Spleen (tissue), 11 donors: Measurements from ENCODE around the gene TMEM35B. TPM values are rescaled to one million over a fixed set of nuclear protein-coding genes. Genes with fewer than 3 reads are reported as not detected.
"Not testable (repeated sequence)": the region's sequence is repeated elsewhere in the genome, so short reads cannot be mapped to it uniquely, and the experiment has no call there.

Source experiments
- DNase-seq: peaks from one replicate; pipeline ENCODE4 v3.0.0-alpha.2; 2020
- H3K27ac ChIP-seq, 8 donors: fragments of 200-600 bp; sonication (generic) in 7 of 8; 1 replicate in 4 of 8; 2 replicates in 4 of 8; pipeline versions ENCODE4 v1.5.0 to v1.8.0; 2016 to 2021; ENCODE audit warnings: inconsistent platforms in 4 of 8, mild to moderate bottlenecking in 4 of 8, moderate library complexity in 1 of 8
- H3K27me3 ChIP-seq, 7 donors: fragments of 200-600 bp; sonication (generic) in 6 of 7; replicated peaks in 1 of 7; 1 replicate in 4 of 7; 2 replicates in 3 of 7; pipeline versions ENCODE4 v1.5.0 to v1.8.0; 2016 to 2021; ENCODE audit warnings: inconsistent platforms in 3 of 7, mild to moderate bottlenecking in 1 of 7
- H3K36me3 ChIP-seq, 6 donors: fragments of 200-600 bp; sonication (generic) in 5 of 6; 1 replicate in 4 of 6; 2 replicates in 2 of 6; pipeline versions ENCODE4 v1.5.0 to v1.8.0; 2016 to 2021; ENCODE audit warnings: inconsistent platforms in 2 of 6
- H3K4me1 ChIP-seq, 6 donors: fragments of 200-600 bp; sonication (generic) in 5 of 6; 1 replicate in 3 of 6; 2 replicates in 3 of 6; pipeline versions ENCODE4 v1.5.0 to v1.8.0; 2016 to 2021; ENCODE audit warnings: inconsistent platforms in 3 of 6
- H3K4me3 ChIP-seq, 8 donors: fragments of 200-600 bp; sonication (generic) in 7 of 8; 1 replicate in 4 of 8; 2 replicates in 4 of 8; pipeline versions ENCODE4 v1.5.0 to v1.8.0; 2016 to 2021; ENCODE audit warnings: inconsistent platforms in 4 of 8, mild to moderate bottlenecking in 4 of 8, moderate library complexity in 2 of 8
- H3K9me3 ChIP-seq, 8 donors: fragments of 200-600 bp; sonication (generic) in 7 of 8; 1 replicate in 4 of 8; 2 replicates in 4 of 8; pipeline versions ENCODE4 v1.5.0 to v1.8.0; 2016 to 2021; ENCODE audit warnings: inconsistent platforms in 4 of 8
- CTCF ChIP-seq, 11 experiments: fragments of 200-600 bp in 7 of 11; fragments of 450-650 bp in 4 of 11; sonication (generic) in 4 of 11; IDR thresholded peaks in 8 of 11; conservative IDR thresholded peaks in 3 of 11; 1 replicate in 7 of 11; 2 replicates in 4 of 11; pipeline versions ENCODE4 v1.4.0 to v1.8.0; 2016 to 2021; ENCODE audit warnings: antibody characterized with exemption in 11 of 11, inconsistent platforms in 4 of 11, mild to moderate bottlenecking in 1 of 11
- POLR2A ChIP-seq, 3 donors: fragments of 450-650 bp; IDR thresholded peaks; one replicate each; pipeline ENCODE4 v1.5.1; 2017; ENCODE audit warnings: antibody characterized with exemption in 3 of 3, mild to moderate bottlenecking in 1 of 3
- POLR2AphosphoS5 ChIP-seq, 3 donors: sonication (generic); formaldehyde crosslinking; IDR thresholded peaks; one replicate each; pipeline ENCODE4 v1.5.1; 2017; ENCODE audit warnings: antibody characterized with exemption in 3 of 3
- WGBS, 5 donors: extraction: QIAGEN DNeasy Blood & Tissue Kit in 3 of 5; methylation state at CpG; one replicate each; pipeline versions ENCODE4 v1.1.5 to v1.1.7; 2013 to 2018; 5-methylcytosine and 5-hydroxymethylcytosine counted together
- intact Hi-C: fragments of 100-400 bp; cut with DNase I; formaldehyde crosslinking; loops from one replicate; pipeline ENCODE4 v1.15.0; 2023; ENCODE audit warnings: low total_unique reads
- polyA plus RNA-seq, 3 donors: library from polyadenylated mRNA; stranded (reverse); fragments of 200-250 nt; gene quantifications; one replicate each; pipeline ENCODE4 v1.2.1, GENCODE V29; 2013
- total RNA-seq, 7 donors: library from RNA; depleted of rRNA in 3 of 7; stranded (reverse); fragments of >200 nt in 3 of 7; fragmentation: NEBNext Ultra II Directional in 4 of 7; extraction: Animal tissue kit (Norgen Biotek cat#: 25700) in 4 of 7; gene quantifications; one replicate each; pipeline versions ENCODE4 v1.1.0 to v1.2.1, GENCODE V29; 2016 to 2021
- donor health status: healthy with polysubstance abuse.
- donor health status: DM: no; HTN: no; CAD: no; lungs with moderate emphysema.
- donor health status: DM: no; HTN: no; CAD: no.
- donor health status: Bipolar disorder and iron deficiency.
- donor health status: healthy.
- donor health status: DM: no; HTN: no; CAD: no.
- donor health status: DM: yes; HTN: yes; CAD: no.

TMEM35B gene
- total and polyA plus RNA-seq, 10 donors: 24.8 to 50.9 (median 34.2) TPM

GRCh38 chr1:34970220-34970735 lies 14.9 kb downstream of the TMEM35B start:
- 88 to 95% (median 91%) methylated on average over 5 of the region's 5 CpGs for WGBS, 5 donors
- no peak for DNase-seq
- TF ChIP-seq POLR2A (IDR thresholded peaks at IDR 0.05) (no peak), POLR2AphosphoS5 (IDR thresholded peaks at IDR 0.05) (no peak), CTCF (IDR thresholded peaks at IDR 0.05 in 8 of 11, conservative IDR thresholded peaks at IDR 0.05 in 3 of 11) (no peak)
- no peak overlapping the region for H3K4me3 ChIP-seq
- no peaks in the 10 kb centered on the region for H3K4me1 ChIP-seq
- H3K36me3 ChIP-seq: no peaks in the 10 kb centered on the region
- H3K27me3 ChIP-seq: peaks cover 0 to 3% (median 0%) of the 10 kb centered on the region in 7 donors
- intact Hi-C loops: no loop called here
- peaks cover 0 to 7% (median 2%) of the 10 kb centered on the region in 8 donors for H3K9me3 ChIP-seq
- no peak overlapping the region for H3K27ac ChIP-seq

DNA sequence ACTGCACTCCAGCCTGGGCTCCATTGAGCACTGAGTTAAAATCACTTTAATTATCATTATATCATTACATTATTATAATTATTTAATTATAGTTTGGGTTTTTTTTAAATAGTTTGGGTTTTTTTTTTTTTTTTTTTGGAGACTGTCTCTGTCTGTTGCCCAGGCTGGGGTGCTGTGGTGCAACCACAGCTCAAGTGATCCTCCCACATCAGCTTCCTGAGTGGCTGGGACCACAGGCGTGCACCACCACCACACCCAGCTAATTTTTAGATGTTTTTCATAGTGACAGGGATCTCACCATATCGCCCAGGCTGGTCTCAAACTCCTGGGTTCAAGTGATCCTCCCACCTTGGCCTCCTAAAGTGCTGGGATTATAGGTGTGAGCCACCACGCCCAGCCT lies 16.9 kb downstream of the TMEM35B start:
- DNase-seq, H3K9me3 ChIP-seq, intact Hi-C loops, H3K4me1 ChIP-seq, H3K4me3 ChIP-seq, H3K27me3 ChIP-seq, H3K27ac ChIP-seq, H3K36me3 ChIP-seq: not testable (repeated sequence)
- WGBS, 5 donors: 62 to 80% (median 66%) methylated on average over 3 of the region's 3 CpGs

DNA sequence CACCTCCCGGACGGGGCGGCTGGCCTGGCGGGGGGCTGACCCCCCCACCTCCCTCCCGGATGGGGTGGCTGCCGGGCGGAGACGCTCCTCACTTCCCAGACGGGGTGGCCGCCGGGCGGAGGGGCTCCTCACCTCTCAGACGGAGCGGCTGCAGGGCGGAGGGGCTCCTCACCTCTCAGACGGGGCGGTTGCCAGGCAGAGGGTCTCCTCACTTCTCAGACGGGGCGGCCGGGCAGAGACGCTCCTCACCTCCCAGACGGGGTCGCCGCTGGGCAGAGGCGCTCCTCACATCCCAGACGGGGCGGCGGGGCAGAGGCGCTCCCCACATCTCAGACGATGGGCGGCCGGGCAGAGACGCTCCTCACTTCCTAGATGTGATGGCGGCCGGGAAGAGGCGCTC lies 17.5 kb downstream of the TMEM35B start:
- H3K4me3 ChIP-seq, DNase-seq, H3K36me3 ChIP-seq, H3K9me3 ChIP-seq, intact Hi-C loops, H3K4me1 ChIP-seq, H3K27ac ChIP-seq, H3K27me3 ChIP-seq: not testable (repeated sequence)
- WGBS, 5 donors: 93 to 100% (median 97%) methylated on average over 1 to 22 of the region's 36 CpGs; no CpG with 5 or more reads in 2 of the 5 donors

DNA sequence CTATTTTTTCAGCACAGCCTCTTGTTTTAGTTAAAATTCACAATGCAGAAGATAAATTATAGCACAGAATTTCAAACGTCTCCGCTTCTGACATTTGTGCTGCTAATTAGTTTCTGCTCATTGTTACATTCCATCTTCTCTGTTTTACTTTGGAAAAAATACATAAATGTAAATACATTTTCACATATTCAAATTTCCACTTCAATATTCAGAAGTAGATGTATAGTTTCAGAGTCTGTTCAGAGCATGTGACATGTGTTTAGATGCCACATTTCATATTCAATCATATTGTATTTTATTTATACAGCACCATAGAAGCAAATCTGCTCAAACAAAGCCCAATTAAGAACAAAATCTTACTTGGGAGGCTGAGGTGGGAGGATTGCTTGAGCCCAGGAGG lies 19.6 kb downstream of the TMEM35B start:
- WGBS, 5 donors: 90 to 95% (median 91%) methylated on average over 2 of the region's 2 CpGs
- Histone ChIP-seq H3K36me3 (no peaks in the 10 kb centered on the region), H3K9me3 (peaks cover 0 to 7% (median 2%) of the 10 kb centered on the region in 8 donors), H3K27me3 (no peaks in the 10 kb centered on the region), H3K27ac (no peak overlapping the region), H3K4me1 (no peaks in the 10 kb centered on the region), H3K4me3 (no peak overlapping the region)
- TF ChIP-seq POLR2A (IDR thresholded peaks at IDR 0.05): no peak
- no peak for TF ChIP-seq POLR2AphosphoS5 (IDR thresholded peaks at IDR 0.05)
- no peak for TF ChIP-seq CTCF (IDR thresholded peaks at IDR 0.05 in 8 of 11, conservative IDR thresholded peaks at IDR 0.05 in 3 of 11)
- no peak for DNase-seq
- intact Hi-C loops: no loop called here

GRCh38 chr1:34950428-34950827 lies 34.7 kb downstream of the TMEM35B start:
- no peak for DNase-seq
- Histone ChIP-seq H3K27ac (no peak overlapping the region), H3K4me3 (no peak overlapping the region), H3K4me1 (no peaks in the 10 kb centered on the region), H3K27me3 (peaks cover 0 to 9% (median 0%) of the 10 kb centered on the region in 7 donors), H3K9me3 (peaks cover 0 to 8% (median 0%) of the 10 kb centered on the region in 8 donors), H3K36me3 (no peaks in the 10 kb centered on the region)
- 43 to 59% (median 47%) methylated on average over 1 of the region's 1 CpG for WGBS, 5 donors
- intact Hi-C loops: no loop called here
- TF ChIP-seq POLR2A (IDR thresholded peaks at IDR 0.05) (no peak), POLR2AphosphoS5 (IDR thresholded peaks at IDR 0.05) (no peak), CTCF (IDR thresholded peaks at IDR 0.05 in 8 of 11, conservative IDR thresholded peaks at IDR 0.05 in 3 of 11) (no peak)

GRCh38 chr1:34948739-34949138 lies 36.4 kb downstream of the TMEM35B start:
- DNase-seq, intact Hi-C loops, H3K36me3 ChIP-seq, H3K27ac ChIP-seq, H3K9me3 ChIP-seq, H3K4me3 ChIP-seq, H3K4me1 ChIP-seq: not testable (repeated sequence)
- peaks cover 0 to 13% (median 0%) of the 10 kb centered on the region in 7 donors for H3K27me3 ChIP-seq
- WGBS, 5 donors: 88 to 96% (median 92%) methylated on average over 10 of the region's 10 CpGs

DNA sequence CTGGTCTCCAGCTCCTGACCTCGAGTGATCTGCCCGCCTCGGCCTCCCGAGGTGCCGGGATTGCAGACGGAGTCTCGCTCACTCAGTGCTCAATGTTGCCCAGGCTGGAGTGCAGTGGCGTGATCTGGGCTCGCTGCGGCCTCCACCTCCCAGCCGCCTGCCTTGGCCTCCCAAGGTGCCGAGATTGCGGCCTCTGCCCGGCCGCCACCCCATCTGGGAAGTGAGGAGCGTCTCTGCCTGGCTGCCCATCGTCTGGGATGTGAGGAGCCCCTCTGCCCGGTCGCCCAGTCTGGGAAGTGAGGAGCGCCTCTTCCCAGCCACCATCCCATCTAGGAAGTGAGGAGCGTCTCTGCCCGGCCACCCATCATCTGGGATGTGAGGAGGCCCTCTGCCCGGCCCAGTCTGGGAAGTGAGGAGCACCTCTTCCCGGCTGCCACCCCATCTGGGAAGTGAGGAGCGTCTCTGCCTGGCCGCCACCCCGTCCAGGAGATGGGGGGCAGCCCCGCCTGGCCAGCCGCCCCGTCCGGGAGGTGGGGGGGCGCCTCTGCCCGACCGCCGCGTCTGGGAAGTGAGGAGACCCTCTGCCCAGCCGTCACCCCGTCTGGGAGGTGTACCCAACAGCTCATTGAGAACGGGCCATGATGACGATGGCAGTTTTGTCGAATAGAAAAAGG lies 37.4 kb downstream of the TMEM35B start:
- H3K4me3 ChIP-seq, DNase-seq, H3K4me1 ChIP-seq, intact Hi-C loops, H3K9me3 ChIP-seq, H3K36me3 ChIP-seq, H3K27ac ChIP-seq: not testable (repeated sequence)
- peaks cover 0 to 13% (median 0%) of the 10 kb centered on the region in 7 donors for H3K27me3 ChIP-seq
- WGBS, 5 donors: 92 to 95% (median 94%) methylated on average over 24 to 41 of the region's 41 CpGs
